ENCODE measurements around the gene STX16. TPM values are rescaled to one million over a fixed set of nuclear protein-coding genes. Genes with fewer than 3 reads are reported as not detected.

STX16 gene
- total RNA-seq, 1 donor: 90.3 TPM

GRCh38 chr20:58613061-58613854 is 37.8 kb upstream of the STX16 start:
- no peaks in the 10 kb centered on the region for H3K9me3 ChIP-seq (ENCODE audit: low read depth, low read length)
- no peaks in the 10 kb centered on the region for H3K4me1 ChIP-seq (ENCODE audit: insufficient read depth, low read length)
- H3K27me3 ChIP-seq (ENCODE audit: insufficient read depth, low read length): no peaks in the 10 kb centered on the region
- no peak overlapping the region for H3K4me3 ChIP-seq (ENCODE audit: low read length)

GRCh38 chr20:58614366-58614765 is 36.7 kb upstream of the STX16 start:
- Histone ChIP-seq H3K27me3 (ENCODE audit: insufficient read depth, low read length) (no peaks in the 10 kb centered on the region), H3K9me3 (ENCODE audit: low read depth, low read length) (no peaks in the 10 kb centered on the region), H3K4me1 (ENCODE audit: insufficient read depth, low read length) (no peaks in the 10 kb centered on the region), H3K4me3 (ENCODE audit: low read length) (no peak overlapping the region)

GRCh38 chr20:58614984-58615760 is 35.9 kb upstream of the STX16 start:
- H3K4me1 ChIP-seq (ENCODE audit: insufficient read depth, low read length): no peaks in the 10 kb centered on the region
- no peaks in the 10 kb centered on the region for H3K9me3 ChIP-seq (ENCODE audit: low read depth, low read length)
- H3K4me3 ChIP-seq (ENCODE audit: low read length): no peak overlapping the region
- H3K27me3 ChIP-seq (ENCODE audit: insufficient read depth, low read length): no peaks in the 10 kb centered on the region

- H3K4me1 ChIP-seq (ENCODE audit: insufficient read depth, low read length): no peaks in the 10 kb centered on the region
- no peaks in the 10 kb centered on the region for H3K27me3 ChIP-seq (ENCODE audit: insufficient read depth, low read length)
- H3K9me3 ChIP-seq (ENCODE audit: low read depth, low read length): no peaks in the 10 kb centered on the region
- H3K4me3 ChIP-seq (ENCODE audit: low read length): no peak overlapping the region
These were observed 34.7 kb upstream of the STX16 start for GRCh38 chr20:58616411-58616810.

- Histone ChIP-seq H3K4me1 (ENCODE audit: insufficient read depth, low read length) (no peaks in the 10 kb centered on the region), H3K4me3 (ENCODE audit: low read length) (no peak overlapping the region), H3K9me3 (ENCODE audit: low read depth, low read length) (no peaks in the 10 kb centered on the region), H3K27me3 (ENCODE audit: insufficient read depth, low read length) (no peaks in the 10 kb centered on the region)
These were observed 33.9 kb upstream of the STX16 start for GRCh38 chr20:58617158-58617557.

- H3K9me3 ChIP-seq (ENCODE audit: low read depth, low read length): no peaks in the 10 kb centered on the region
- no peak overlapping the region for H3K4me3 ChIP-seq (ENCODE audit: low read length)
- no peaks in the 10 kb centered on the region for H3K27me3 ChIP-seq (ENCODE audit: insufficient read depth, low read length)
- no peaks in the 10 kb centered on the region for H3K4me1 ChIP-seq (ENCODE audit: insufficient read depth, low read length)
These were observed 32.6 kb upstream of the STX16 start for GRCh38 chr20:58618351-58619076.

GRCh38 chr20:58619077-58619863 is 31.8 kb upstream of the STX16 start:
- Histone ChIP-seq H3K4me3 (ENCODE audit: low read length) (no peak overlapping the region), H3K27me3 (ENCODE audit: insufficient read depth, low read length) (no peaks in the 10 kb centered on the region), H3K9me3 (ENCODE audit: low read depth, low read length) (no peaks in the 10 kb centered on the region), H3K4me1 (ENCODE audit: insufficient read depth, low read length) (no peaks in the 10 kb centered on the region)

- Histone ChIP-seq H3K4me3 (ENCODE audit: low read length) (no peak overlapping the region), H3K27me3 (ENCODE audit: insufficient read depth, low read length) (no peaks in the 10 kb centered on the region), H3K9me3 (ENCODE audit: low read depth, low read length) (no peaks in the 10 kb centered on the region), H3K4me1 (ENCODE audit: insufficient read depth, low read length) (no peaks in the 10 kb centered on the region)
These were observed 31.1 kb upstream of the STX16 start for GRCh38 chr20:58619864-58620431.

- Histone ChIP-seq H3K9me3 (ENCODE audit: low read depth, low read length) (no peaks in the 10 kb centered on the region), H3K27me3 (ENCODE audit: insufficient read depth, low read length) (no peaks in the 10 kb centered on the region), H3K4me3 (ENCODE audit: low read length) (no peak overlapping the region), H3K4me1 (ENCODE audit: insufficient read depth, low read length) (peaks cover 12% of the 10 kb centered on the region)
These were observed 29.1 kb upstream of the STX16 start for GRCh38 chr20:58621906-58622548.

- no peaks in the 10 kb centered on the region for H3K27me3 ChIP-seq (ENCODE audit: insufficient read depth, low read length)
- H3K9me3 ChIP-seq (ENCODE audit: low read depth, low read length): no peaks in the 10 kb centered on the region
- H3K4me1 ChIP-seq (ENCODE audit: insufficient read depth, low read length): peaks cover 19% of the 10 kb centered on the region
- H3K4me3 ChIP-seq (ENCODE audit: low read length): no peak overlapping the region
These were observed 28.2 kb upstream of the STX16 start for GRCh38 chr20:58622671-58623578.

GRCh38 chr20:58623579-58624473 is 27.3 kb upstream of the STX16 start:
- no peaks in the 10 kb centered on the region for H3K27me3 ChIP-seq (ENCODE audit: insufficient read depth, low read length)
- H3K4me3 ChIP-seq (ENCODE audit: low read length): no peak overlapping the region
- H3K4me1 ChIP-seq (ENCODE audit: insufficient read depth, low read length): peaks cover 22% of the 10 kb centered on the region
- no peaks in the 10 kb centered on the region for H3K9me3 ChIP-seq (ENCODE audit: low read depth, low read length)

GRCh38 chr20:58624687-58625086 is 26.4 kb upstream of the STX16 start:
- Histone ChIP-seq H3K27me3 (ENCODE audit: insufficient read depth, low read length) (no peaks in the 10 kb centered on the region), H3K9me3 (ENCODE audit: low read depth, low read length) (no peaks in the 10 kb centered on the region), H3K4me3 (ENCODE audit: low read length) (no peak overlapping the region), H3K4me1 (ENCODE audit: insufficient read depth, low read length) (peaks cover 22% of the 10 kb centered on the region)

Measured in mononuclear cell (primary cell).